Prostate gland (tissue), 2 donors: ENCODE results near the gene AGPAT4. TPM values are rescaled to one million over a fixed set of nuclear protein-coding genes. Genes with fewer than 3 reads are reported as not detected.
"Not testable (repeated sequence)": the region's sequence is repeated elsewhere in the genome, so short reads cannot be mapped to it uniquely, and the experiment has no call there.

Experiments
- DNase-seq: peaks from one replicate; pipeline ENCODE4 v3.0.0-alpha.2; 2019; ENCODE audit warnings: low spot score
- H3K27ac ChIP-seq, 2 donors: fragments of 200-600 bp; sonication (generic); 2 replicates each; pipeline ENCODE4 v1.5.1; 2017 to 2019
- H3K27me3 ChIP-seq: fragments of 200-600 bp; sonication (generic); replicated peaks from 2 replicates; pipeline ENCODE4 v1.5.1; 2019; ENCODE audit not compliant: insufficient read depth
- H3K36me3 ChIP-seq, 2 donors: fragments of 200-600 bp; sonication (generic); 1 replicate in 1 of 2; 2 replicates in 1 of 2; pipeline versions ENCODE4 v1.5.1 to v1.8.1; 2017 to 2019
- H3K4me1 ChIP-seq: fragments of 200-600 bp; sonication (generic); replicated peaks from 2 replicates; pipeline ENCODE4 v1.5.1; 2019
- H3K4me3 ChIP-seq, 2 donors: fragments of 200-600 bp; sonication (generic); 2 replicates each; pipeline ENCODE4 v1.5.1; 2017 to 2019
- H3K9me3 ChIP-seq: fragments of 200-600 bp; sonication (generic); 2 replicates; pipeline ENCODE4 v1.5.1; 2017
- CTCF ChIP-seq, 4 experiments: fragments of 200-600 bp in 2 of 4; fragments of 450-650 bp in 2 of 4; sonication (generic) in 2 of 4; IDR thresholded peaks; 1 replicate in 3 of 4; 2 replicates in 1 of 4; pipeline ENCODE4 v1.5.1; 2016 to 2019; ENCODE audit warnings: antibody characterized with exemption in 4 of 4, mild to moderate bottlenecking in 2 of 4, moderate library complexity in 2 of 4
- POLR2A ChIP-seq: fragments of 450-650 bp; IDR thresholded peaks from one replicate; pipeline ENCODE4 v1.6.1; 2016; ENCODE audit warnings: antibody characterized with exemption, mild to moderate bottlenecking
- POLR2AphosphoS5 ChIP-seq: sonication (generic); formaldehyde crosslinking; IDR thresholded peaks from one replicate; pipeline ENCODE4 v1.6.1; 2017; ENCODE audit warnings: antibody characterized with exemption
- WGBS: methylation state at CpG from one replicate; pipeline ENCODE4 v1.1.5; 2018; 5-methylcytosine and 5-hydroxymethylcytosine counted together
- intact Hi-C: fragments of 100-400 bp; cut with DNase I; formaldehyde crosslinking; loops from one replicate; pipeline ENCODE4 v1.14.2; 2022
- total RNA-seq, 2 donors: library from RNA; depleted of rRNA; stranded (reverse); fragments of >200 nt; gene quantifications; one replicate each; pipeline ENCODE4 v1.1.0, GENCODE V29; 2016

AGPAT4 gene
- total RNA-seq, 2 donors from 2014 or later: 1.7 to 4.2 TPM

GRCh38 chr6:161226009-161226964 is 47.6 kb downstream of the AGPAT4 start:
- H3K27me3 ChIP-seq: no peaks in the 10 kb centered on the region
- TF ChIP-seq CTCF (IDR thresholded peaks at IDR 0.05): no peak
- TF ChIP-seq POLR2A: no peak
- no peak for TF ChIP-seq POLR2AphosphoS5
- intact Hi-C loops: loop anchor here (5.0 kb wide), 1 partner anchor 46 kb away; the partner anchor contains the start of gene AGPAT4
- DNase-seq: no peak
- H3K27ac ChIP-seq: no peak overlapping the region
- no peaks in the 10 kb centered on the region for H3K9me3 ChIP-seq
- peaks cover 10% of the 10 kb centered on the region for H3K4me1 ChIP-seq
- no peak overlapping the region for H3K4me3 ChIP-seq
- WGBS: 71% methylated on average over 8 of the region's 8 CpGs
- no peaks in the 10 kb centered on the region for H3K36me3 ChIP-seq

GRCh38 chr6:161225681-161226008 is 48.2 kb downstream of the AGPAT4 start:
- no peak overlapping the region for H3K27ac ChIP-seq
- WGBS: 87% methylated on average over 8 of the region's 8 CpGs

GRCh38 chr6:161224951-161225680 is 48.7 kb downstream of the AGPAT4 start:
- H3K4me1 ChIP-seq: peaks cover 10% of the 10 kb centered on the region
- intact Hi-C loops: loop anchor here (5.0 kb wide), 1 partner anchor 47 kb away; the partner anchor contains the start of gene AGPAT4
- 95% methylated on average over 16 of the region's 16 CpGs for WGBS

More at GRCh38 chr6:161225681-161226008, 48.2 kb downstream of the AGPAT4 start:
- Histone ChIP-seq H3K36me3 (no peaks in the 10 kb centered on the region), H3K27me3 (no peaks in the 10 kb centered on the region), H3K9me3 (no peaks in the 10 kb centered on the region), H3K4me1 (peaks cover 10% of the 10 kb centered on the region), H3K4me3 (no peak overlapping the region)
- intact Hi-C loops: loop anchor here (5.0 kb wide), 1 partner anchor 47 kb away; the partner anchor contains the start of gene AGPAT4
- TF ChIP-seq POLR2AphosphoS5: no peak
- TF ChIP-seq POLR2A: no peak
- no peak for TF ChIP-seq CTCF (IDR thresholded peaks at IDR 0.05)
- no peak for DNase-seq

GRCh38 chr6:161223646-161224045 is 50.2 kb downstream of the AGPAT4 start:
- WGBS: 89% methylated on average over 3 of the region's 3 CpGs
- TF ChIP-seq POLR2AphosphoS5 (no peak), CTCF (IDR thresholded peaks at IDR 0.05) (no peak), POLR2A (no peak)
- DNase-seq: no peak
- peaks cover under 1% of the 10 kb centered on the region for H3K4me1 ChIP-seq
- no peak overlapping the region for H3K27ac ChIP-seq
- no peaks in the 10 kb centered on the region for H3K36me3 ChIP-seq
- no peak overlapping the region for H3K4me3 ChIP-seq
- intact Hi-C loops: no loop called here
- H3K9me3 ChIP-seq: no peaks in the 10 kb centered on the region
- H3K27me3 ChIP-seq: no peaks in the 10 kb centered on the region

More at GRCh38 chr6:161224951-161225680, 48.7 kb downstream of the AGPAT4 start:
- not testable (repeated sequence) for H3K9me3 ChIP-seq, H3K4me3 ChIP-seq, H3K27me3 ChIP-seq, H3K36me3 ChIP-seq, DNase-seq, H3K27ac ChIP-seq

- Histone ChIP-seq H3K9me3 (no peaks in the 10 kb centered on the region), H3K27ac (no peak overlapping the region), H3K4me1 (no peaks in the 10 kb centered on the region), H3K4me3 (no peak overlapping the region), H3K27me3 (no peaks in the 10 kb centered on the region), H3K36me3 (no peaks in the 10 kb centered on the region)
- intact Hi-C loops: no loop called here
- 92% methylated on average over 8 of the region's 8 CpGs for WGBS
- no peak for DNase-seq
- TF ChIP-seq POLR2A (no peak), POLR2AphosphoS5 (no peak), CTCF (IDR thresholded peaks at IDR 0.05) (no peak)
Measured at GRCh38 chr6:161222706-161223234, 51.1 kb downstream of the AGPAT4 start.
